HG03097 (cell line): ENCODE measurements around the gene EML4.
"Not testable (repeated sequence)": the region's sequence is repeated elsewhere in the genome, so short reads cannot be mapped to it uniquely, and the experiment has no call there.

Experiments used
- ATAC-seq: cut with Tn5 transposase; IDR thresholded peaks from one replicate; pipeline ENCODE4 v1.9.1; 2021; ENCODE audit not compliant: unreplicated experiment, low FRiP score

The EML4 gene

DNA sequence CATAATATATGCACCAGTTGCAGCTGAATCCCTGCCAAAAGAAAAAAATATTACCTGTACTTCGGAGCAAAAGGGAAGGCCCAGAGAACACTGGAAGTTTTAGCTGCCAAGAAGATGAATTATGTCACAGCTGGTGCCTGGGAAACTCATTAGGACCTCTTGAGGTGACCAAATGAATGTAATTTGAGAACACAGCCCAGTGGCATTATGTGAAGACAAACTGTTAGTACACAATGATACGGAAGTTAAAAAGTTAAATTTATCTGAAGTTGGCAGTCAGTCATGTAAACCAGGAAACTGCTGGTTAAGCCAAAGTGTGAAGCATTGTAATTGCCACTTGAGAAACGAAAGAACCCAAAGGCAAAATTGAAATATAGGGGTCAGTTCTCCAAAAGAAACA is 80.7 kb downstream of the EML4 start:
- ATAC-seq: no peak

DNA sequence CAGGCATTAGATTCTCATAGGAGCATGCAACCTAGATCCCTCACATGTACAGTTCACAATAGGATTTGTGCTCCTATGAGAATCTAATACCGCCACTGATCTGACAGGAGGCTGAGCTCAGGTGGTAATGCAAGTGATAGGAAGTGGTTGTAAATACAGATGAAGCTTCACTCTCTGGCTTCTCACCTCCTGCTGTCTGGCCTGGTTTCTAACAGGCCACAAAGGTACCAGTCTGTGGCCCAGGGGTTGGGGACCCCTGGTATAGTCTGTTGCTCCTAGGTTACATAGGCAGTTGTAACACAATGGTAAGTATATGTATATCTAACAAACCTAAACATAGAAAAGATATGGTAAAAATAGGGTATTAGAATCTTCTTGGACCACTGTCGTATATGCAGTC is 81.8 kb downstream of the EML4 start:
- ATAC-seq: no peak

DNA sequence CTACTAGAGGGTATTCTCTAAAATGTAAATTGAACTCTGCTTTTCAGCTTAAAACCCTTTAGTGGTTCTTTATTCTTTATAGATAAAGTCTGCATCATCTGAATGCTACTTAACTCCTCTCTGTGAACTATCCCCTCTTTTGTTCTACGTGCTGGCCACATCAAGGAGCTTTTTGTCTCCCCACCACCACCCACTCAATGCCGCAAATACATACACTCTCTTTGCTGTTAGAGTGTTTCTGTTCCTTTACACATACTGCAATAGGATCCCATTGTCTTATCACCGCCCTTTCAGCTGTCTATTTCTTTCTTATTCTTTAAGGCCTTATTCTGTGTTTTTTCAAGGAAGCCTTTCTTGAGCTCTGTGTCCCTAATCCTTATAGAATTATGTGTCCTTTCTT is 83.3 kb downstream of the EML4 start:
- no peak for ATAC-seq

DNA sequence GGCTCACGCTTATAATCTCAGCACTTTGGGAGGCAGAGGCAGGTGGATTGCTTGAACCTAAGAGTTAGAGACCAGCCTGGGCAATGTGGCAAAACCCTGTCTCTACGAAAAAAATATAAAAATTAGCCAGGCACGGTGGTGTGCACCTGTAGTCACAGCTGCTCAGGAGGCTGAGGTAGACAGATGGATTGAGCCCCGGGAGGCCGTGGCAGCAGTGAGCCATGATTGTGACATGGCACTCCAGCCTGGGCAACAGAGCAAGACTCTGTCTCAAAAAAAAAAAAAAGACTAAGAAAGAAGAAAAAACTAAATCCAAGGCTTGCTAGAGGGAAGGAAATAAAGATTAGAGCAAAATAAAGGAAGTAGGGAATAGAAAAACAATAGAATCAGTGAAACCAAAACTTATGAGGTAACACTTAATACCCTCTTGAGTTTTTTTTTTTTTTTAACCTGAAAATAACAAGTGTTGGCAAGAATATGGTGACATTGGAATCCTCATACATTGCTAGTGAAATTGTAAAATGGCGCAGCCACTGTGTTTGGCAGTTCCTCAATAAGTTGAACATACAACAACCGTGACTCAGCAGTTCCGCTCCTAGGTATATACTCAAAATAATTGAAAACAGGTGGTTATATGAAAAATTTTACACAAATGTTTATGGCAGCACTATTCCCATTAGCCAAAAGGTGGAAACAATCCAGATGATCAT is 85.2 kb downstream of the EML4 start:
- no peak for ATAC-seq

DNA sequence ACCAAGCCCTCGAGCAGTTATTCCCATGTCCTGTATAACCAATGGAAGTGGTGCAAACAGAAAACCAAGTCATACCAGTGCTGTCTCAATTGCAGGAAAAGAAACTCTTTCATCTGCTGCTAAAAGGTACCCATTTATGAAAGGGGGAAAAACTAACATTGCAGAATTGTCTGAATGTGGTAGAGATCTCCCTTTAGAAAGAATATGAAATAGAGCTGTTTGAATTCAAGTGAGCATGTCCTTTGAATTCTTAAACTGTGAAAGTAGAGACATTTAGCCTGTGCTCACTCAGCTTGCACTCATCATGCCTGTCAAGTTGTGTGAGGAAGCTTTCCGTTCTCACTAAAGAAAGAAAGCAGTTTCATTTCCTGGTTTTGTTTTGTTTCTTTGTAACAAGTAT is 87.4 kb downstream of the EML4 start:
- peak; percentile 75 for ATAC-seq

DNA sequence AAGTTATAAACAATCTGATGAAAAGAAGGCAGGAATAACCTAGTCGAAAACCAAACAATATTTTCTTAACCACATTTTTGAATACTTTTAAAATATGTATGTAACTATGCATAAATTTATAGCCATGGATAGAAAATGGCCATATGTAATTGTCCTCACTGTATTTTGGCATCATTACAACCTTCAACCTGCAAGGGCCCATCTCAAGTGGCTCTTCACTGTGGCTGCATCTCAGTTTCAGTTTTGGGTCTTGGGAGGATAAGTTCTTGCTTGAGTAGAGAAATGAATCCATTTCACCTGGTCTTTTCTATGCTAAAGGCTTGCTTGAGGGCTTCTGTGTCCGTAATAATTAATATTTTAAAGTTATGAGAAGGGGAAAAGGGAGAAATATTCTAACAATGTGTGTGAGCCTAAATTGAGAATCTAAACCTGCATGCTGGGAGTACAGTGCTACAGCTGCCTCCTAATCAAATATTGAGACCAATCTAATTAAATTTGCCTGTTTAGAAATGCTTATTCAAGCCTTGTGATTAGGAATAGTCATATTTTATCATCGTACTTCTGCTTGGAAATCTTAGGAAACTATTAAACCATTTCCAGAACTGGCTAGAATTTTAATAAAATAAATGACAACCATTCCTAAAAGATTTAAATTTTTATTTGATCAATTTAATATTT is 92.5 kb downstream of the EML4 start:
- no peak for ATAC-seq

DNA sequence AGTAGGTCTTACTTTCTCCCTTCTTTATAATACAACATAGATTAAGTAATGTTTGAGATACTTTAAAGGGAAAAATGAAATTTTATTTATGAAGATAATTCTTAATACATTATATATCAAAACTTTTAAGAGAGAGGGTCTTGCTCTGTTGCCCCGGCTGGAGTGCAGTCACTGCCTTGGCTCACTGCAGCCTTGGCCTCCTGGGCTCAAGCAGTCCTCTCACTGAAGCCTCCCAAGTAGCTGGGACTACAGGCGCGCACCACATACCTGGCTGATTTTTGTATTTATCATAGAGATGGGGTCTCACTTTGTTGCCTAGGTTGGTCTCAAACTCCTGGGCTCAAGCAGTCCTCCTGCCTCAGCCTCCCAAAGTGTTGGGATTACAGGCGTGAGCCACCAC is 97.1 kb downstream of the EML4 start:
- ATAC-seq: no peak

DNA sequence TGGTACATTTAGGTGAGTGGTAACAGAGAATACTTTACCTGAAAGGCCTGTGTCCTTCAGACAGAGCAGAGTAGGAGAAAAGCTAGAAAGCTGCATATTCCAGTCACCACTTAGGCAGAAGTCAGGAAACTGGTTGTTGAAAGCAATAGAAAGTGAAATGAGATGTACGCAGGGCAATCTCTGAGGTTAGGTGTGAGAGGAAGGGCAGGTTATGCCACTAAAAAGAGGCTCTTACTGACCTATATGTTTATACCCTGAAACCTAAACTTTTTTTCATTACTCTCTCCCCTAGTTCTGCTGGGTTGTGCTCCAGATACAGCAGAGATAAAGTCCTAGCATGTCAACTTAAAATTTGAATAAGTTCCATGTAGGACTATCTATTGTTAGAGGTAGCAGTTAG is 98.4 kb downstream of the EML4 start:
- no peak for ATAC-seq

DNA sequence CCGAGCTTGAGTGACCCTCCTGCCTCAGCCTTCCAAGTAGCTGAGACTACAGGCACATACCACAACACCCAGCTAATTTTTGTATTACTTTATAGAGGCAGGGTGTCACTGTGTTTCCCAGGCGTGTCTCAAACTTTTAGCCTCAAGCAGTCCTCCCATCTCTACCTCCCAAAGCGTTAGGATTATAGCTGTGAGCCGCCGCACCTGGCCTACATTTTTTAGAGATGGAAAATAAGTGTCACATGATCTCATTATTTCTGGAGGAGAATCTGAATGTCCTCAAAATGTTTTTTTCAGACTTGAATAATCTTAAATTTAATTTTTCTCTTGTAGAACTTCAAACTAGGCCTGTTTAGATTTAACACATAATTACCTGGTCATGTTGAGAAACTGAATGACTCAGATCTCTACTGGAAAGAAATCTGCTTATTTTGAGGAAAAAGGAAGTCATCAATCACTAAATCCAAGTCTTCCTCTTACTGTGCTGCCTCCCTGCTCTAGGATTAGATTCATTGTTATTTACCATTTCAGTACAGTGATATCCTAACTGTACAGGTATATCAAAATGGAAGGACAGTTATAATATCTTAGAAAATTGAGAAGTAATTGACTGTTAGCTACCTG is 99.5 kb downstream of the EML4 start:
- ATAC-seq: no peak

DNA sequence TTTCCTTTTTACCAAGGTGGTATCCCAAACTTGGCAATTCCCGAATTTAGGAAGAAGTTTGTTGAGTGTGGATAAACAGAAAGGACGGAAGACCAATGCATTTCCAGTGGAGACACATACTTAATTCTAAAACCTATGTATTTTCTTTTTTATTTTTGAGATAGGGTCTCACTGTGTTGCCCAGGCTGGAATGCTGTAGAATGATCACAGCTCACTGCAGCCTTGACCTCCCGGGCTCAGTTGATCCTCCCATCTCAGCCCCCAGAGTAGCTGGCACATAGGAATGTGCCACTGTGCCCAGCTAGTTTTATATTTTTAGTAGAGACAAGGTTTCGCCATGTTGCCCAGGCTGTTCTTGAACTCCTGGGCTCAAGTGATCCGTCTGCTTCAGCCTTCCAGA is 101.6 kb downstream of the EML4 start:
- no peak for ATAC-seq

DNA sequence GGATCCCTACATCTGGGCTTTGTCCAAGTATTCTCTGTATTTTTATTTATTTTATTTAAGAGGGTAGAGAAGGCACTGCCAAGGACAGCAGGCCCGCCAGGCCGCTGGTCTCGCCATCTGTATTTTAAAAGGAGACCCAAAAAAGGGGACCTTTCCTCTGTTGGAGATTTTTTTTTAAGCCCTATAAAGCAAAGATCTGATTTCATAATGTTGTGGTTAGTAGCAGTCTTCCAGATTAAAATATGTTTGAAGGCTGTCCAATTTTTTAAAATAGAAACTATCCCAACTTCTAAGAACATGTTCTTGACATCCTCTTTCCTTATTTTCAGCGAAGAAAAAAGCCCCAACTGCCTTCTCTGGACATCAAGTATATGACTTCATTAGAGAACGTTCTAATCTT is 102.1 kb downstream of the EML4 start:
- not testable (repeated sequence) for ATAC-seq

DNA sequence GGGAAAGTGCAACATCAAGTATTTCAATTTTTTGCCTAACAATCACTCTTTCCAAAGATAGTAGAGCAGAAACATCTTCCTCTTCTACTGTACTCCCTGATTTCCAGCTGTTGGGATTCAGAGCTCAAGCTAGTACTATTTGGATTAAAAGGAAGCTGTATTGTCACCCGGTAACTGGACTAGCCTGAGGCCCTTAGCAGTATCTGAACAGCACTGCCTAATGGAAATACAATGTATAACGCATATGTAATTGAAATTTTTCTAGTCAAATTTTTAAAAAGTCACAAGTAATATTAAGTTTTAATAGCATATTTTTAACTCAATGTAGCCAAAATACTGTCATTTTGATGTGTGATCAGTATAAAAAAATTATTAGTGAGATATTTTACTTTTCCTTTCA is 105.7 kb downstream of the EML4 start:
- no peak for ATAC-seq

DNA sequence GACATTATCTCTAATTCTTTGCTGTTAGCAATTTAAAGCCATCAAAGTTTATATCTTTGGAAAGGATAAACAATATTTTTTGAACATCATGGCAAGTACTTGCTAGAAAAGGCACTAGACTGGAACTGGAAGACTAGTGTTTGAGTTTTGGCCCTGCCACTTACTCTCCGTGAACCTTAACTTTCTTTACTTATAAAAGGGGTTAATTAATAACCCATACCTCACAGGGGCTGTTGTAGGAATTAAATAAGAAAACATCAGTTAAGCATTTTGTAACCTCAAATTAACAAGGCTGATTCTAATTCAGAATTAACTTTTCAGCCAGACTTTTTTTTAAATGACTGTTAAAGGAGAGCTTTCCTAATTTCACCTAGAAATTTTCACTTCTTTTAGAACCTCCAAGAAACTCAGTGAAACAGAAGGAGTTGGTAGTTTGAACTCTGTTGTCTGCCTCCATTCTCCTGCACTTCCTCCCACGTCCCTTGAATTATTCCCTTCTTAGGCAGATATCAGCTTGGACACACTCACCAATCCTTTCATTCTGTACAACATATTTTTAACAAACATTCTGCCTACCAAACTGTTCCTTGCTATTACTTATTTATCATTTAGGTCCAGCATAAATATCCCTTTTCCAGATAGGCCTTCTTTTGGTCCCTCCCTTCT is 112.4 kb downstream of the EML4 start:
- ATAC-seq: no peak

DNA sequence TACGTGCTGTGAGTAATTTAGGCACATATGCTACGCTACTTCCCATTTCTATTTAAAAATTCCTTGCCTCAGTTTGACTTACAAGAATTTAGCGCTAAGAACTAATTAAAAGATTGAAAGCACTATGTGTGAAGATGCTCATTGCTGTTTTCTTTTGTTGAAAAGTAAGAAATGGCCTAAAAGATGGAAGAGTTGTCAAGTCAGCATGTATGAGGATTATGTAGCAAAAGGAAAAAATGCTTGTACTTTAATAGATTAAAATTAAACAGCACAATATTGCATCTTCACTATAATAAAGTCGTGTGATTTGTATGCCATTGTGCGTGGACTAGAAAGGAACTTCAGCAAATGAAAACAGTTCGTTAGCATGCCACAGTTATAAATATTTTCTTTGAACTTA is 114.9 kb downstream of the EML4 start:
- no peak for ATAC-seq

DNA sequence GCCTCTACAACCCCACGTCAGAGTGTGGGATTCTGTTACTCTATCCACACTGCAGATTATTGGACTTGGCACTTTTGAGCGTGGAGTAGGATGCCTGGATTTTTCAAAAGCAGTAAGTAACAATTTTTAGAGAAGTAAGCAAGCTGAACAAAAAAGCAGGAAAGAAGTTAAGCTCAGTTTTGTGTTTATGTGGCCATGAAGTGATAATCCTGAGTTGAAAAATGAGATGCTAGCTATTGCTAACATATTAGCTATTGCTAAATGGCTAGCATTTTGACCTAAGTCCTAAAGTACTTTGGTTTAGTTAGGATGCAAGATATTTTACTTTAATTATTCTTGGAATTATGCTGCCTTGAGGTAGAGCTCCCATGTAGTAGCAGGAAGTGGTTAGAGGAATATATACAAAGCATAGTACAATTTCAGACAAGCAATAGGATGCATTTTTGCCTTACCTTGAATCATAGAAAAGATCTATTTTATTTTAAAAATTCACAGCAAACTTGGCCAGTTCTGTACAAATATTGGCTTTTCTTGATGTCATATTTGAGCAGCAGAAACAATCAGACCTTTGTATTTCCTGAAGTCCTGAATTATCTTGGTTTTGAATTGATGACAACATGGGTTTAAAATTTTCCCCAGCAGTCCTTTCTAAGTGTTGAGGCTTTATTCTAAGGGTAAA is 117.3 kb downstream of the EML4 start:
- no peak for ATAC-seq

DNA sequence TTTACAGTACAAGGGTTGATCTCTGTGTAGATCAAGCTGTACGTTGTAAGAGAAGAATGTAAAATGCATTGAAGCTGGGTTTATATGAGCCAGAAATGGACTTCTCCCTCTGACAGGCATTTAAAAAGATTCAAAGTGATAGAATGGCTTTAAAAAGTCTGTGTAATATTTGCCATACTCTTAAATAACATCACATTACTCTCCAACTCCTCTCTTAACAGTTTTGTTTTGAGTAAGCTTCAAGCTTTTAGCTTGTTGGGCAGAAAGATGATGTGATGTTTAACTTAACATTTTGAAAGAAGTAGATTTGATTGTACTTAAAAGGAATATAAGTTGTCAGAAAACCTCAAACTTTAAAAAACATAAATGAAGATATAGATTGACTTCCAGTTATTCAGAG is 119.7 kb downstream of the EML4 start:
- ATAC-seq: no peak

DNA sequence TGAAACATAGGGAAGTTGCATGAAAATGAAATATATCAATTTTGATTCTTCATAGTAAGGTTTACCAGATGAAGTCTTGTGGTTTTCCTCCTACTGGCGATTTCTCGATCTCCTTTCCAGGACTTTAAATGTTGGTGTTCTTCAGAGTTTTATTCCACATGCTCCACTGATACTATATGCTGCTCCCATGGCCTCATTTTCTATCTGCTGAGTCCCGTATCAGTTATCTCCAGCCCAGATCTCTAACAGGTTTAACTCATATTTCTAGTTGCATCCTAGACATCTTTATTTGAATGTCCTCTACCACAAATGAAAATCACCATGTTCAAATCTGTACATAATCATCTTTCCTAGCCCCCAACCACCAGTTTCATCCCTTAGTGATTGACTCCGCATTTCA is 120.1 kb downstream of the EML4 start:
- ATAC-seq: no peak

DNA sequence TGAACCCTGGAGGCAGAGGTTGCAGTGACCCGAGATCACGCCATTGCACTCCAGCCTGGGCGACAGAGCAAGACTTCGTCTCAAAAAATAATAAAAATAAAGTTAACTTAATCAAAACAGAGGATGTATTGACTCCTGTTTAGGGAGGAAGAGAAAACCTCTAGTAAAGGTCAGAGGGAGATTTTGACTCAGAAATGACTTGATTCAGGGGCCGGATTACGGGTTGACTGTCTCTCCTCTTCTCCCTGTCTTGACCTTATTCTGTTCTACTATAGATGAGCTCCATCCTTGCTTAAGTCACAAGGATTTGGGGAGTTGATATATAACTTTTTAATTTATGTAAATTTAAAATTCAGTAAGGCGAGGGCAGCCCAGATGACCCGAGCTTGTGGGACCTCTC is 120.9 kb downstream of the EML4 start:
- ATAC-seq: no peak

DNA sequence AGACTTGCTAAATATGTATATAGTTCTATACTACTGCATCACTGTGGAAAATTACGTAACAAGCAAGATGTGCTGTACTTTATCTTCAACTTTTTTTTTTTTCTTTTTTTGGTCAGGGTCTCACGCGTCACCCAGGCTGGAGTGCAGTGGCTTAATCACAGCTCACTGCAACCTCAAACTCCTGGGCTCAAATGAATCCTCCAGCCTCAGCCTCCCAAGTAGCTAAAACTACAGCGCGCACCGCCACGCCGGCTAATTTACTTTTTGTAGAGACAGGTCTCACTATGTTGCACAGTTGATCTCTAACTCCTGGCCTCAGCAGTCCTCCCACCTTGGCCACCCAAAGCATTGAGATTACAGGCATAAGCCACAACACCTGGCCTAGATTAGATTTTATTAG is 123.9 kb downstream of the EML4 start:
- no peak for ATAC-seq

DNA sequence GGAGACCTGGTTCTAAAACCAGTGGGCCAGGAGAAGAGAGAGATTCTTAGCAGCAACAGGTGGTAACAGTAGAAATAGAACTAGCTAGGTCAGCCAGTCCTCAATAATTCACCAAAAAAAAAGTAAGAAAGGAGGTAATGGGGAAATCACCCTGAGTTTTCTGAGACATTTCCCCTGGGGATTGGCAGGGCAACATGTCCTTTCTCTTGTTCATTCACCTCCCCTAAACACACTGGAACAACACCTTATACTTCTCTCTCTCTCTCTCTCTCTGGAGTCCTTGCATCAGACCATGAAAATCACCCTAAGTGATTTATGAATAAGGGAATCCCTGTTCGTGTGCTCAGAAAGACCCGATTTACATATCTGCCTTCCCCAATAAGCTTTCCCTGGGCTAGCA is 127.1 kb downstream of the EML4 start:
- no peak for ATAC-seq

DNA sequence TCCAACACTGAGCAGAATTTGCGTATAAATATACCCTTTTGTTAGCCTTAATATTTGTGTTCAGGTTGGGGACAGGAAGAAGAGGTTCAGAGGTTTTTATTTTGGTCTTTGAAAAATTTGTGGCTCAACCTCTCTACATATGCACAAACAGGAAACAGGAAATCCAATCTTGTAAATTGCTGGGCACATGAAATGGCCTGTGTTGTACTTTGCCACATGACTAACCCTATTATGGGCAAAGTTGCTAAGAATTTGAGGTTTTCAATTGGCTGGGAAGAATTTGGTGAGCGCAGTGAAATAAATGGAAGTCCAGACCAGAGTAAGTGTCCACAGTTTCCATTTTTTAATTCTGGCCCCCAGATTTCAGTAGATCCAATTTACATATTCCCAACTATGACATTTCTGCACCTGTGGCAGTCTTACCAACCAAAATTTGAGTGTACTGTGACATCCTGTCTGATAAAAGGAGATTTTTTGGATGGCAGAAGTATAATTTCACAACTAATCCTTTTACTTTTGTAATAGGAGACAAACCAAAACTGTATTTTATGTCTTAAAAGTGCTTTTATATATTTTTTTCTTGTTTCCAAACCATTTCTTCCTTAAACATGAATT is 128.3 kb downstream of the EML4 start:
- no peak for ATAC-seq
